ENCODE results near the gene ACBD7. TPM values are rescaled to one million over a fixed set of nuclear protein-coding genes. Genes with fewer than 3 reads are reported as not detected.

Gene ACBD7
- 1 to 10 TPM in 2 of 5 donors, not detected in 3; 2.2 to 6.4 TPM for total RNA-seq
- polyA plus RNA-seq: not detected
- long read RNA-seq, donor 1, partial matches to known transcripts: 0 of 1 reads
- long read RNA-seq, donor 1, other reads (novel, unspliced or antisense): 0 of 1 reads
- long read RNA-seq, donor 2: 0 reads
- long read RNA-seq, donor 3: 0 reads
- long read RNA-seq, donor 4, partial matches to known transcripts: 0 of 2 reads
- long read RNA-seq, donor 4, other reads (novel, unspliced or antisense): 0 of 2 reads
- long read RNA-seq, donor 5, partial matches to known transcripts: 0 of 4 reads
- long read RNA-seq, donor 5, other reads (novel, unspliced or antisense): 0 of 4 reads
- long read RNA-seq, donor 6, partial matches to known transcripts: 0 of 1 reads
- long read RNA-seq, donor 6, other reads (novel, unspliced or antisense): 0 of 1 reads
- long read RNA-seq, donor 7: 0 reads
- long read RNA-seq, donor 8: 0 reads
- long read RNA-seq, donor 9, partial matches to known transcripts: 0 of 1 reads
- long read RNA-seq, donor 9, other reads (novel, unspliced or antisense): 0 of 1 reads
- long read RNA-seq, donor 10: 0 reads

DNA sequence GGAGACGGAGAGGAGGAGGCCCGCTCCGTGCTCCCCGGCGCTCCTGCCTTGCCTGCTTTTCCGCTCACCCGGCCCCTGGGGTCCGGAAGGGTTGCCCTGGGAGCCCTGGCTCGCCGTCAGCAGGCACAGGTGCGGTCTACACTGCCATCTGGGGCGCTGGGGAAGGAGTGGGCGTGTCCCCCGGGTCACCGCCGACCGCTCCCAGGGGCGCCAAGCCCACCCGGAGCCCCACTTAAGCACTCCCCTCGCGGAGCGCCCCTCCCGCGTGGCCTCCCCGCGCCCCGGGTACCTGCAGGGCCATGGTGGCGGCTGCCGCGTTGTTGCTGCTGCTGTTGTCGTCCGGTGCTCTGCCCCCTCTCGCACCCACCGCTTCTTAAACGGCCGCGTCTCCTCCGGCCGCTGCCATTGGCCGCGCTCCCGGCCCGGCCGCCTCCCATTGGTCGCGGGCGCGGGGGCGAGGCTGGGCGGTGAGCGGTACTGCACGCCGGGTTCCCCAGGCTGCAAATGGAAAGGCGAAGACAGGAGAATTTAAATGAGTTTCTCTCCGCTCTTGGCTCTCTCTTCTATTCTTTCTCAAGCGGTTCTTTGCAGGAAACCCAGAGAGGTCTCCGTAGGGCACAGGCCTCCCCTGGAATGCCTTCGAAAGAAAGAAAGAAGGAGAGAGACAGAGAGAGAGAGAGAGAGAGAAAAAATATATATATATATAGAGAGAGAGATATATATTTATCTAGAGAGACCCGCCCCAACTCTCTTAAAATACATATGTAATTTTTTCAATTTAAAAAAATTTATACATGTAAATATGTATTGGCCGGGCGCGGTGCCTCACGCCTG lies at the start of gene ACBD7:
Gene ACBD7, minus strand, starts transcription at position 349 of the 834 bp plus-strand sequence. Its CDS starts 48 bp downstream, at position 301.
- intact Hi-C loops (cut with DNase I; ENCODE audit: low total_unique reads): no loop called here
- Histone ChIP-seq H3K9me3 (no peaks in the 10 kb centered on the region), H3K4me1 (peaks cover 4 to 31% (median 25%) of the 10 kb centered on the region in 4 donors), H3K27me3 (peaks cover 0 to 11% (median 0%) of the 10 kb centered on the region in 3 donors), H3K27ac (peak within 1 kb of the TSS in 4 of 5 donors; percentile 14 to 63 (median 24)), H3K36me3 (no peaks in the 10 kb centered on the region), H3K4me3 (peak within 1 kb of the TSS; percentile 49 to 82 (median 66))
- WGBS, 5 donors: 6 to 7% (median 6%) methylated on average over 56 to 63 of the region's 63 CpGs
- DNase-seq: peak; percentile 86 to 96
- TF ChIP-seq POLR2AphosphoS5 (IDR thresholded peaks at IDR 0.05): peak in 1 of 3 donors; percentile 57
- no peak for TF ChIP-seq EP300 (IDR thresholded peaks at IDR 0.05)
- TF ChIP-seq, protein P1, sequence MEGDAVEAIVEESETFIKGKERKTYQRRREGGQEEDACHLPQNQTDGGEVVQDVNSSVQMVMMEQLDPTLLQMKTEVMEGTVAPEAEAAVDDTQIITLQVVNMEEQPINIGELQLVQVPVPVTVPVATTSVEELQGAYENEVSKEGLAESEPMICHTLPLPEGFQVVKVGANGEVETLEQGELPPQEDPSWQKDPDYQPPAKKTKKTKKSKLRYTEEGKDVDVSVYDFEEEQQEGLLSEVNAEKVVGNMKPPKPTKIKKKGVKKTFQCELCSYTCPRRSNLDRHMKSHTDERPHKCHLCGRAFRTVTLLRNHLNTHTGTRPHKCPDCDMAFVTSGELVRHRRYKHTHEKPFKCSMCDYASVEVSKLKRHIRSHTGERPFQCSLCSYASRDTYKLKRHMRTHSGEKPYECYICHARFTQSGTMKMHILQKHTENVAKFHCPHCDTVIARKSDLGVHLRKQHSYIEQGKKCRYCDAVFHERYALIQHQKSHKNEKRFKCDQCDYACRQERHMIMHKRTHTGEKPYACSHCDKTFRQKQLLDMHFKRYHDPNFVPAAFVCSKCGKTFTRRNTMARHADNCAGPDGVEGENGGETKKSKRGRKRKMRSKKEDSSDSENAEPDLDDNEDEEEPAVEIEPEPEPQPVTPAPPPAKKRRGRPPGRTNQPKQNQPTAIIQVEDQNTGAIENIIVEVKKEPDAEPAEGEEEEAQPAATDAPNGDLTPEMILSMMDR (IDR thresholded peaks at IDR 0.05): peak in 5 of 7 experiments; percentile 50 to 76 (median 65)

DNA sequence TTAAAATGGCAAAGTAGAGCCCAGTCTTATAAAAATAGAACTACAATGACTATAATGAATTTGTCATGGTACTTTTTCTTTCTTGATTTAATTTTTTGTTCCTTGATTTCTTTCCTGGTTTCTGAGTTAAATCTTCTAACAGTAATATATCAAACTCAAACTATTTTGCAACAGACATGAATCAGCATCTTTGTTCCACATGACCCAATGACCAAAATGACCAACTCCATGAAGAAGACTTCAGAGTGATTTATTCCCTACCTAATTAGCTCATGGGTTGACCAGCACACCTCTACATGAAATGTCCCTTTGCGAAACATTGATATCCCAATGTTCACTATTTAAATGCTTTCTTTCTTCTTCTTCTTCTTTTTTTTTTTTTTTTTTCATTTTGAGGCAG lies 49.1 kb upstream of the ACBD7 start:
- peaks cover 0 to 16% (median 8%) of the 10 kb centered on the region in 4 donors for H3K4me1 ChIP-seq
- intact Hi-C loops (cut with DNase I; ENCODE audit: low total_unique reads): no loop called here
- H3K9me3 ChIP-seq: no peaks in the 10 kb centered on the region
- TF ChIP-seq POLR2AphosphoS5 (IDR thresholded peaks at IDR 0.05): no peak
- TF ChIP-seq EP300 (IDR thresholded peaks at IDR 0.05): no peak
- TF ChIP-seq POLR2A (IDR thresholded peaks at IDR 0.05): no peak
- TF ChIP-seq, protein P1 (IDR thresholded peaks at IDR 0.05): no peak
- 93 to 100% (median 96%) methylated on average over 1 of the region's 1 CpG for WGBS, 5 donors
- no peak overlapping the region for H3K27ac ChIP-seq
- H3K36me3 ChIP-seq: peaks cover 20 to 61% (median 53%) of the 10 kb centered on the region in 4 donors
- H3K27me3 ChIP-seq: no peaks in the 10 kb centered on the region
- H3K4me3 ChIP-seq: no peak overlapping the region
- DNase-seq: no peak

- Histone ChIP-seq H3K9me3 (no peaks in the 10 kb centered on the region), H3K27ac (no peak overlapping the region), H3K4me1 (peaks cover 0 to 10% (median 5%) of the 10 kb centered on the region in 4 donors), H3K27me3 (no peaks in the 10 kb centered on the region), H3K36me3 (peaks cover 20 to 68% (median 59%) of the 10 kb centered on the region in 4 donors), H3K4me3 (no peak overlapping the region)
- intact Hi-C loops (cut with DNase I; ENCODE audit: low total_unique reads): no loop called here
- no peak for DNase-seq
- TF ChIP-seq, protein P1 (IDR thresholded peaks at IDR 0.05): no peak
- TF ChIP-seq POLR2A (IDR thresholded peaks at IDR 0.05) (no peak), EP300 (IDR thresholded peaks at IDR 0.05) (no peak), POLR2AphosphoS5 (IDR thresholded peaks at IDR 0.05) (no peak)
- WGBS, 5 donors: 63 to 88% (median 83%) methylated on average over 4 of the region's 4 CpGs
Measured at GRCh38 chr10:15137036-15137359, 48.4 kb upstream of the ACBD7 start.

Measured in stomach (tissue), 19 donors.